IMR-90 (cell line): ENCODE results near the gene RPTOR. TPM values are rescaled to one million over a fixed set of nuclear protein-coding genes. Genes with fewer than 3 reads are reported as not detected.

ENCODE experiments used
- ATAC-seq: fragments of 200-7000 bp; cut with Tn5 transposase; 2 replicates; pipeline ENCODE4 v1.9.1; 2020; ENCODE audit warnings: low read depth, mild to moderate bottlenecking, moderate library complexity
- BruUV-seq: library from RNA; stranded (reverse); fragments of 400-500 nt; replicated peaks from 2 replicates; lab custom pipeline; 2021; lab: Mats Ljungman, UMichigan
- CTCF ChIA-PET: fragments of 300-600 bp; formaldehyde crosslinking; extraction: SDS; loops from one replicate; lab custom pipeline; 2021; ENCODE audit warnings: antibody characterized with exemption; lab: Yijun Ruan, JAX
- POLR2A ChIA-PET: fragments of 300-600 bp; sonication (Branson Sonifier 250); formaldehyde crosslinking; loops from one replicate; lab custom pipeline; 2022; ENCODE audit warnings: antibody characterized with exemption; ENCODE audit not compliant: unreplicated experiment; lab: Charles Lee
- DNase-seq: peaks from one replicate; pipeline ENCODE4 v3.0.0; 2013
- H2AFZ ChIP-seq: replicated peaks from 2 replicates; pipeline ENCODE3; 2013; ENCODE audit warnings: low read length, mild to moderate bottlenecking; ENCODE audit not compliant: poor library complexity
- H2AK5ac ChIP-seq: 2 replicates; pipeline ENCODE4 v1.6.1; 2013; ENCODE audit warnings: low read depth, low read length, inconsistent platforms
- H2AK9ac ChIP-seq: replicated peaks from 2 replicates; pipeline ENCODE3; 2013; ENCODE audit warnings: mild to moderate bottlenecking, low read depth, low read length, moderate library complexity; ENCODE audit not compliant: poor library complexity
- H2BK120ac ChIP-seq: 2 replicates; pipeline ENCODE4 v1.6.1; 2013; ENCODE audit warnings: low read depth, low read length, inconsistent platforms
- H2BK15ac ChIP-seq: 3 replicates; pipeline ENCODE4 v1.6.1; 2013; ENCODE audit warnings: low read depth, low read length, inconsistent platforms
- H2BK20ac ChIP-seq: 2 replicates; pipeline ENCODE4 v1.6.1; 2013; ENCODE audit warnings: low read depth, mild to moderate bottlenecking, inconsistent platforms, low read length, moderate library complexity
- H2BK5ac ChIP-seq: 2 replicates; pipeline ENCODE4 v1.6.1; 2013; ENCODE audit warnings: mild to moderate bottlenecking, low read depth, low read length, inconsistent platforms; ENCODE audit not compliant: poor library complexity, severe bottlenecking
- H3K14ac ChIP-seq: replicated peaks from 2 replicates; pipeline ENCODE4 v1.6.1; 2013; ENCODE audit warnings: low read depth, low read length, inconsistent platforms
- H3K18ac ChIP-seq: 2 replicates; pipeline ENCODE4 v1.6.1; 2013; ENCODE audit warnings: low read depth, low read length, control low read depth
- H3K23ac ChIP-seq: 2 replicates; pipeline ENCODE4 v1.6.1; 2013; ENCODE audit warnings: low read depth, low read length, inconsistent platforms
- H3K27ac ChIP-seq: 2 replicates; pipeline ENCODE4 v1.5.1; 2013; ENCODE audit warnings: mild to moderate bottlenecking, control low read depth, low read length; ENCODE audit not compliant: insufficient read depth
- H3K27me3 ChIP-seq: 2 replicates; pipeline ENCODE4 v1.6.1; 2013; ENCODE audit warnings: low read length; ENCODE audit not compliant: control insufficient read depth, insufficient read depth
- H3K36me3 ChIP-seq: 2 replicates; pipeline ENCODE4 v1.6.1; 2013; ENCODE audit warnings: low read length, mixed read lengths; ENCODE audit not compliant: control insufficient read depth, insufficient read depth
- H3K4ac ChIP-seq: 2 replicates; pipeline ENCODE4 v1.6.1; 2013; ENCODE audit warnings: low read depth, low read length, inconsistent platforms
- H3K4me1 ChIP-seq: 2 replicates; pipeline ENCODE4 v1.6.1; 2013; ENCODE audit warnings: low read length, mixed read lengths; ENCODE audit not compliant: control insufficient read depth, insufficient read depth
- H3K4me2 ChIP-seq: 2 replicates; pipeline ENCODE4 v1.6.1; 2013; ENCODE audit warnings: low read depth, mild to moderate bottlenecking, control low read depth, low read length, moderate library complexity
- H3K4me3 ChIP-seq: 2 replicates; pipeline ENCODE4 v1.5.1; 2013; ENCODE audit warnings: low read depth, mild to moderate bottlenecking, control low read depth, low read length, moderate library complexity; ENCODE audit not compliant: insufficient read depth
- H3K56ac ChIP-seq: 2 replicates; pipeline ENCODE4 v1.6.1; 2013; ENCODE audit warnings: low read length, inconsistent platforms; ENCODE audit not compliant: insufficient read depth; ENCODE audit errors: extremely low read depth
- H3K79me1 ChIP-seq, 2 experiments: 2 replicates each; pipeline ENCODE4 v1.6.1; 2013; ENCODE audit warnings: low read length in 2 of 2, inconsistent platforms in 1 of 2, low read depth in 1 of 2
- H3K9ac ChIP-seq: 2 replicates; pipeline ENCODE4 v1.6.1; 2013; ENCODE audit warnings: low read depth, low read length, control low read depth
- H3K9me1 ChIP-seq: 2 replicates; pipeline ENCODE4 v1.6.1; 2013; ENCODE audit warnings: low read length, inconsistent platforms; ENCODE audit not compliant: insufficient read depth
- H3K9me3 ChIP-seq: 2 replicates; pipeline ENCODE4 v1.6.1; 2013; ENCODE audit warnings: low read length; ENCODE audit not compliant: control insufficient read depth, insufficient read depth
- H4K20me1 ChIP-seq: 2 replicates; pipeline ENCODE4 v1.6.1; 2013; ENCODE audit warnings: low read length, inconsistent platforms; ENCODE audit not compliant: insufficient read depth
- H4K5ac ChIP-seq: 2 replicates; pipeline ENCODE4 v1.6.1; 2013; ENCODE audit warnings: mild to moderate bottlenecking, low read depth, low read length, control low read depth
- H4K8ac ChIP-seq, 2 experiments: 2 replicates each; pipeline ENCODE4 v1.6.1; 2013; ENCODE audit warnings: low read depth in 2 of 2, low read length in 2 of 2, control low read depth in 1 of 2, inconsistent platforms in 1 of 2
- H4K91ac ChIP-seq: 2 replicates; pipeline ENCODE4 v1.6.1; 2013; ENCODE audit warnings: low read depth, low read length, inconsistent platforms; ENCODE audit not compliant: insufficient read depth
- CEBPB ChIP-seq: IDR thresholded peaks from 2 replicates; pipeline ENCODE4 v1.6.1; 2012; ENCODE audit warnings: low read depth, low read length, improper control_type of control experiment
- CHD1 ChIP-seq: IDR thresholded peaks from 2 replicates; pipeline ENCODE4 v1.6.1; 2012; ENCODE audit warnings: low read depth, low read length, improper control_type of control experiment
- CTCF ChIP-seq: conservative IDR thresholded peaks from 2 replicates; pipeline ENCODE4 v1.5.1; 2012; ENCODE audit warnings: mild to moderate bottlenecking, low read depth, low read length, improper control_type of control experiment
- MAZ ChIP-seq: IDR thresholded peaks from 2 replicates; pipeline ENCODE4 v1.6.1; 2012; ENCODE audit warnings: low read depth, mild to moderate bottlenecking, low read length, improper control_type of control experiment, moderate library complexity, borderline replicate concordance
- MXI1 ChIP-seq: IDR thresholded peaks from 2 replicates; pipeline ENCODE4 v1.6.1; 2012; ENCODE audit warnings: low read depth, mild to moderate bottlenecking, low read length, moderate library complexity, borderline replicate concordance
- POLR2A ChIP-seq: IDR thresholded peaks from 2 replicates; pipeline ENCODE4 v1.6.1; 2012; ENCODE audit warnings: mild to moderate bottlenecking, low read depth, low read length
- RFX5 ChIP-seq: IDR thresholded peaks from 2 replicates; pipeline ENCODE4 v1.8.0; 2012; ENCODE audit warnings: low read depth, mild to moderate bottlenecking, low read length, moderate library complexity
- USF2 ChIP-seq: fragments of 150-350 bp; IDR thresholded peaks from 2 replicates; pipeline ENCODE4 v1.6.1; 2017; ENCODE audit warnings: mild to moderate bottlenecking, antibody characterized with exemption, low read length, low read depth
- WGBS, 2 experiments: methylation state at CpG; one replicate each; pipeline versions ENCODE4 v1.1.5 to v1.1.7; 2013; ENCODE audit warnings: missing lambda C conversion rate in 2 of 2; ENCODE audit not compliant: insufficient read length in 1 of 2; ENCODE audit errors: extremely low coverage in 2 of 2; 5-methylcytosine and 5-hydroxymethylcytosine counted together
- dilution Hi-C: fragments of 300-500 bp; cut with HindIII; formaldehyde crosslinking; loops from one replicate; pipeline ENCODE4 v1.14.3; 2018; ENCODE audit warnings: low sequenced_read_pairs; ENCODE audit not compliant: unreplicated experiment
- in situ Hi-C: fragments of 300-500 bp; cut with MboI; formaldehyde crosslinking; loops from 3 replicates; pipeline ENCODE4 v1.14.3; 2019; ENCODE audit warnings: low sequenced_read_pairs, inconsistent platforms, mixed read lengths
- intact Hi-C: fragments of 100-400 bp; cut with micrococcal nuclease; formaldehyde crosslinking; loops from 2 replicates; pipeline ENCODE4 v1.10.0; 2022
- polyA plus RNA-seq, 3 experiments: library from polyadenylated mRNA; depleted of rRNA; stranded (reverse); fragments of >200 nt; gene quantifications; 2 replicates each; pipeline ENCODE4 v1.2.3, GENCODE V29; 2012; ENCODE audit warnings: low replicate concordance in 1 of 3
- total RNA-seq: library from RNA; depleted of rRNA; stranded (reverse); fragments of >200 nt; gene quantifications from 2 replicates; pipeline ENCODE4 v1.2.3, GENCODE V29; 2012

The RPTOR gene
- total and polyA plus RNA-seq, 2 of the 4 experiments (the other 2 are of a cell fraction) = 10.8 to 14.7 TPM

GRCh38 chr17:80604670-80605010 is 60.0 kb downstream of the RPTOR start:
- no peak for DNase-seq
- peaks cover 16% of the 10 kb centered on the region for H3K9me1 ChIP-seq
- H3K18ac ChIP-seq = no peak overlapping the region
- H3K4me2 ChIP-seq = no peak overlapping the region
- no peak overlapping the region for H2BK20ac ChIP-seq
- H3K4me3 ChIP-seq = no peak overlapping the region
- no peak overlapping the region for H2AFZ ChIP-seq
- intact Hi-C loops = no loop called here
- no peak overlapping the region for H3K9ac ChIP-seq
- H4K8ac ChIP-seq = no peak overlapping the region
- no peaks in the 10 kb centered on the region for H3K36me3 ChIP-seq
- no peak overlapping the region for H2AK5ac ChIP-seq
- H3K79me1 ChIP-seq = peaks cover 65 to 75% of the 10 kb centered on the region in 2 experiments
- H4K91ac ChIP-seq = no peak overlapping the region
- H3K9me3 ChIP-seq = no peaks in the 10 kb centered on the region
- in situ Hi-C loops = no loop called here
- ATAC-seq = no peak
- WGBS, 2 experiments = no CpG with 5 or more reads among the region's 7 CpGs
- H3K56ac ChIP-seq = no peak overlapping the region
- no peak overlapping the region for H2AK9ac ChIP-seq
- CTCF ChIA-PET = no interaction called here
- BruUV-seq = no TSS peak
- dilution Hi-C loops = no loop called here
- POLR2A ChIA-PET = no interaction called here
- peaks cover 9% of the 10 kb centered on the region; the same call in 1 of the 2 replicates for H4K20me1 ChIP-seq
- H3K27me3 ChIP-seq = no peaks in the 10 kb centered on the region
- no peak overlapping the region for H3K14ac ChIP-seq
- TF ChIP-seq CEBPB (no peak), MAZ (no peak), RFX5 (no peak), CHD1 (no peak), USF2 (no peak), CTCF (no peak), MXI1 (no peak), POLR2A (no peak)
- no peak overlapping the region for H3K23ac ChIP-seq
- H3K4me1 ChIP-seq = no peaks in the 10 kb centered on the region; the same call in 1 of the 2 replicates
- H4K5ac ChIP-seq = no peak overlapping the region
- H2BK120ac ChIP-seq = no peak overlapping the region
- no peak overlapping the region for H2BK5ac ChIP-seq
- no peak overlapping the region for H3K4ac ChIP-seq
- H2BK15ac ChIP-seq = no peak overlapping the region
- no peak overlapping the region for H3K27ac ChIP-seq
